ENCODE results near the gene SMS.
"Not testable (repeated sequence)": the region's sequence is repeated elsewhere in the genome, so short reads cannot be mapped to it uniquely, and the experiment has no call there.

Gene SMS

GRCh38 chrX:21952624-21953023, 12.1 kb downstream of the SMS start:
- DNase-seq (ENCODE audit: low spot score) = no peak

GRCh38 chrX:21953195-21953830, 12.8 kb downstream of the SMS start:
- DNase-seq (ENCODE audit: low spot score) = not testable (repeated sequence)

GRCh38 chrX:21955403-21956189, 15.1 kb downstream of the SMS start:
- DNase-seq (ENCODE audit: low spot score) = no peak

- DNase-seq (ENCODE audit: low spot score) = no peak
These were observed 16.3 kb downstream of the SMS start for GRCh38 chrX:21956783-21957182.

- no peak for DNase-seq (ENCODE audit: low spot score)
These were observed 17.7 kb downstream of the SMS start for GRCh38 chrX:21958187-21958586.

- no peak for DNase-seq (ENCODE audit: low spot score)
These were observed 18.4 kb downstream of the SMS start for GRCh38 chrX:21958916-21959315.

- DNase-seq (ENCODE audit: low spot score) = no peak
These were observed 19.0 kb downstream of the SMS start for GRCh38 chrX:21959362-21960051.

GRCh38 chrX:21960569-21961541, 20.3 kb downstream of the SMS start:
- no peak for DNase-seq (ENCODE audit: low spot score)

GRCh38 chrX:21962361-21962760, 21.9 kb downstream of the SMS start:
- DNase-seq (ENCODE audit: low spot score) = no peak

GRCh38 chrX:21963269-21963668, 22.8 kb downstream of the SMS start:
- DNase-seq (ENCODE audit: low spot score) = peak; percentile 7

- no peak for DNase-seq (ENCODE audit: low spot score)
These were observed 23.4 kb downstream of the SMS start for GRCh38 chrX:21963731-21964405.

- no peak for DNase-seq (ENCODE audit: low spot score)
These were observed 26.4 kb downstream of the SMS start for GRCh38 chrX:21966866-21967265.

- no peak for DNase-seq (ENCODE audit: low spot score)
These were observed 27.8 kb downstream of the SMS start for GRCh38 chrX:21968333-21968732.

GRCh38 chrX:21970326-21970725, 29.8 kb downstream of the SMS start:
- no peak for DNase-seq (ENCODE audit: low spot score)

GRCh38 chrX:21972046-21972445, 31.5 kb downstream of the SMS start:
- DNase-seq (ENCODE audit: low spot score) = no peak

GRCh38 chrX:21972721-21973120, 32.2 kb downstream of the SMS start:
- no peak for DNase-seq (ENCODE audit: low spot score)

- no peak for DNase-seq (ENCODE audit: low spot score)
These were observed 33.0 kb downstream of the SMS start for GRCh38 chrX:21973321-21974010.

GRCh38 chrX:21974011-21974385, 33.5 kb downstream of the SMS start:
- no peak for DNase-seq (ENCODE audit: low spot score)

- DNase-seq (ENCODE audit: low spot score) = no peak
These were observed 34.7 kb downstream of the SMS start for GRCh38 chrX:21975242-21975641.

GRCh38 chrX:21975812-21976211, 35.3 kb downstream of the SMS start:
- no peak for DNase-seq (ENCODE audit: low spot score)

- no peak for DNase-seq (ENCODE audit: low spot score)
These were observed 37.8 kb downstream of the SMS start for GRCh38 chrX:21978346-21978745.
